IMR-90 (cell line): Measurements from ENCODE around the gene NOS1AP.

Source experiments
- MAFK ChIP-seq: IDR thresholded peaks from 2 replicates; pipeline ENCODE4 v1.6.1; 2012; ENCODE audit warnings: low read depth, low read length, improper control_type of control experiment
- RFX5 ChIP-seq: IDR thresholded peaks from 2 replicates; pipeline ENCODE4 v1.8.0; 2012; ENCODE audit warnings: low read depth, mild to moderate bottlenecking, low read length, moderate library complexity
- TF ChIP-seq, protein P1 (sequence below): conservative IDR thresholded peaks from 2 replicates; pipeline ENCODE4 v1.5.1; 2012; ENCODE audit warnings: mild to moderate bottlenecking, low read depth, low read length, improper control_type of control experiment

DNA sequence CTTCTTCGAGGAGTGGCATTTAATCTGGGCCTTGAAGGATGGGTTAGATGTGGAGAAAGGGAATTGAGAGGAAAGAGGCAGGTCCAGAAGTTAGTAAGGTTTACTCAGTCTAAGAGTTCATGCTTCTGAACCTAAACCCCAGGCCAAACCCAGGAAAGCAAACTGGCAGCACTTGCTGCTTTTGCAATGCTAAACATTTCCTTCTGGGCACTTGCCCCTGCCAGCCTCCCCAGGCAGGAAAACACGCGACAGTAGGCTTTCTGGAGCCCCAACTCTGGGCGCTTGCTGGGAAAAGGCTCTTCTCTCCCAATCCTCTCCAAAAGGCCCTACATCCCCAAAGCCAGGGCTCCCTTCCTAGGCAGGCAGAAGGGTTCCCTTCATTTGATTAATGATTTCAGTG lies 48.4 kb upstream of the NOS1AP start:
- TF ChIP-seq, protein P1, sequence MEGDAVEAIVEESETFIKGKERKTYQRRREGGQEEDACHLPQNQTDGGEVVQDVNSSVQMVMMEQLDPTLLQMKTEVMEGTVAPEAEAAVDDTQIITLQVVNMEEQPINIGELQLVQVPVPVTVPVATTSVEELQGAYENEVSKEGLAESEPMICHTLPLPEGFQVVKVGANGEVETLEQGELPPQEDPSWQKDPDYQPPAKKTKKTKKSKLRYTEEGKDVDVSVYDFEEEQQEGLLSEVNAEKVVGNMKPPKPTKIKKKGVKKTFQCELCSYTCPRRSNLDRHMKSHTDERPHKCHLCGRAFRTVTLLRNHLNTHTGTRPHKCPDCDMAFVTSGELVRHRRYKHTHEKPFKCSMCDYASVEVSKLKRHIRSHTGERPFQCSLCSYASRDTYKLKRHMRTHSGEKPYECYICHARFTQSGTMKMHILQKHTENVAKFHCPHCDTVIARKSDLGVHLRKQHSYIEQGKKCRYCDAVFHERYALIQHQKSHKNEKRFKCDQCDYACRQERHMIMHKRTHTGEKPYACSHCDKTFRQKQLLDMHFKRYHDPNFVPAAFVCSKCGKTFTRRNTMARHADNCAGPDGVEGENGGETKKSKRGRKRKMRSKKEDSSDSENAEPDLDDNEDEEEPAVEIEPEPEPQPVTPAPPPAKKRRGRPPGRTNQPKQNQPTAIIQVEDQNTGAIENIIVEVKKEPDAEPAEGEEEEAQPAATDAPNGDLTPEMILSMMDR, result no peak
- no peak for TF ChIP-seq MAFK
- no peak for TF ChIP-seq RFX5
